ENCODE results near the gene RASSF7. TPM values are rescaled to one million over a fixed set of nuclear protein-coding genes. Genes with fewer than 3 reads are reported as not detected.
A peak's percentile ranks its signal among the peaks of the same experiment; 100 is the strongest.

RASSF7 gene
- total and polyA plus RNA-seq, 10 of the 15 experiments (the other 5 are each of a cell fraction or from before 2014, with no cell fraction given) = 0.39 to 29.7 (median 13.2) TPM

DNA sequence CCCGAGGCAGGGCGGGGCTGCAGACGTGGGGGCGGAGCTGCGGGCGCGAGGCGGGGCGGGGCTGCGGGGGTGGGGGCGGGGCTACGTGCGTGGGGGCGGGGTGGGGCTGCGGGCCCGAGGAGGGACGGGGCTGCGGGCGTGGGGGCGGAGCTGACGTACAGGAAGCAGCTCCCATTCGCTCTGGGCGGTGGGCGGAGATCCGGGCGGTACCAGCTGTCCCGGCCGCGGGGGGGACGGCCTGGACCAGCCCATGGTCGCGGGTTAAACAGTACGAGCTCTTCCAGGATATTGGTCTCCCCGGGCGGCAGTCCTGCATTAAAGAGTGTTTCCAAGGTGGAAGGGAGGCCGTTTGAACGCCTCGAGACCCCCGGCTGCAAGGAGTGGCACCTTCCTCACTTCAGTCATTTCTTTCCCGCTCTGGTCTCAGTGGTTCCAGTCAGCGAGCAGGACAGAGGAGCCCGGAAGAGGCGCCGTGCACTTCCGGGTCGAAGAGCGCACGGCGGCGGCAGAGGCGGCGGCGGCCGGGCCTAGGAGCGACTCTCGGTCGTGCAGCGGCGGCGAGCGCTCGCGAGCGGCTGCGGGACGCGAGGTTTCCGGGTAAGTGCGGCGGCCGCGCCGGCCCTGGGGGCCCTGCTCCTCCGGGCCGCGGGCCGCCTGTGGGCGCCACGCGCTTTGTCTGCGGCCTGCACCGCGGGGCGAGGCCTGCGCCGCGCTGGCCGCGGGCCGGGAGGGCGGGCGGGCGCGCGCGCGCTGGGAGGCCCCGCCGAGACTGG lies 15.4 kb downstream of the RASSF7 start, which contains the start of gene PHRF1 (continued):
- TF ChIP-seq, protein P1, sequence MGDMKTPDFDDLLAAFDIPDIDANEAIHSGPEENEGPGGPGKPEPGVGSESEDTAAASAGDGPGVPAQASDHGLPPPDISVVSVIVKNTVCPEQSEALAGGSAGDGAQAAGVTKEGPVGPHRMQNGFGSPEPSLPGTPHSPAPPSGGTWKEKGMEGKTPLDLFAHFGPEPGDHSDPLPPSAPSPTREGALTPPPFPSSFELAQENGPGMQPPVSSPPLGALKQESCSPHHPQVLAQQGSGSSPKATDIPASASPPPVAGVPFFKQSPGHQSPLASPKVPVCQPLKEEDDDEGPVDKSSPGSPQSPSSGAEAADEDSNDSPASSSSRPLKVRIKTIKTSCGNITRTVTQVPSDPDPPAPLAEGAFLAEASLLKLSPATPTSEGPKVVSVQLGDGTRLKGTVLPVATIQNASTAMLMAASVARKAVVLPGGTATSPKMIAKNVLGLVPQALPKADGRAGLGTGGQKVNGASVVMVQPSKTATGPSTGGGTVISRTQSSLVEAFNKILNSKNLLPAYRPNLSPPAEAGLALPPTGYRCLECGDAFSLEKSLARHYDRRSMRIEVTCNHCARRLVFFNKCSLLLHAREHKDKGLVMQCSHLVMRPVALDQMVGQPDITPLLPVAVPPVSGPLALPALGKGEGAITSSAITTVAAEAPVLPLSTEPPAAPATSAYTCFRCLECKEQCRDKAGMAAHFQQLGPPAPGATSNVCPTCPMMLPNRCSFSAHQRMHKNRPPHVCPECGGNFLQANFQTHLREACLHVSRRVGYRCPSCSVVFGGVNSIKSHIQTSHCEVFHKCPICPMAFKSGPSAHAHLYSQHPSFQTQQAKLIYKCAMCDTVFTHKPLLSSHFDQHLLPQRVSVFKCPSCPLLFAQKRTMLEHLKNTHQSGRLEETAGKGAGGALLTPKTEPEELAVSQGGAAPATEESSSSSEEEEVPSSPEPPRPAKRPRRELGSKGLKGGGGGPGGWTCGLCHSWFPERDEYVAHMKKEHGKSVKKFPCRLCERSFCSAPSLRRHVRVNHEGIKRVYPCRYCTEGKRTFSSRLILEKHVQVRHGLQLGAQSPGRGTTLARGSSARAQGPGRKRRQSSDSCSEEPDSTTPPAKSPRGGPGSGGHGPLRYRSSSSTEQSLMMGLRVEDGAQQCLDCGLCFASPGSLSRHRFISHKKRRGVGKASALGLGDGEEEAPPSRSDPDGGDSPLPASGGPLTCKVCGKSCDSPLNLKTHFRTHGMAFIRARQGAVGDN (IDR thresholded peaks at IDR 0.05) = no peak; the same call in 1 of the 2 replicates
- TF ChIP-seq LARP7 (IDR thresholded peaks at IDR 0.05) (peak; percentile 88; the same call in 1 of the 2 replicates), FOXK2 (IDR thresholded peaks at IDR 0.05) (peak; percentile 99), CREB1 (IDR thresholded peaks at IDR 0.05; ENCODE audit: low read depth) (peak; percentile 60), MYC (IDR thresholded peaks at IDR 0.05; ENCODE audit: insufficient read depth, insufficient read length, insufficient replicate concordance, low read length, severe bottlenecking) (no peak), SPI1 (IDR thresholded peaks at IDR 0.05; ENCODE audit: borderline replicate concordance, insufficient read depth, low read depth, low read length) (0 out of 2 replicates have a peak, but pooled peaks have one; percentile 2), NR2C1 (IDR thresholded peaks at IDR 0.05) (peak; percentile 98), DPF2 (IDR thresholded peaks at IDR 0.05) (peak; percentile 64; the same call in 1 of the 2 replicates), BHLHE40 (IDR thresholded peaks at IDR 0.05; ENCODE audit: borderline replicate concordance in 1 of 2, low read depth in 2 of 2, low read length in 1 of 2) (peak; percentile 99)
- TF ChIP-seq, protein P2, sequence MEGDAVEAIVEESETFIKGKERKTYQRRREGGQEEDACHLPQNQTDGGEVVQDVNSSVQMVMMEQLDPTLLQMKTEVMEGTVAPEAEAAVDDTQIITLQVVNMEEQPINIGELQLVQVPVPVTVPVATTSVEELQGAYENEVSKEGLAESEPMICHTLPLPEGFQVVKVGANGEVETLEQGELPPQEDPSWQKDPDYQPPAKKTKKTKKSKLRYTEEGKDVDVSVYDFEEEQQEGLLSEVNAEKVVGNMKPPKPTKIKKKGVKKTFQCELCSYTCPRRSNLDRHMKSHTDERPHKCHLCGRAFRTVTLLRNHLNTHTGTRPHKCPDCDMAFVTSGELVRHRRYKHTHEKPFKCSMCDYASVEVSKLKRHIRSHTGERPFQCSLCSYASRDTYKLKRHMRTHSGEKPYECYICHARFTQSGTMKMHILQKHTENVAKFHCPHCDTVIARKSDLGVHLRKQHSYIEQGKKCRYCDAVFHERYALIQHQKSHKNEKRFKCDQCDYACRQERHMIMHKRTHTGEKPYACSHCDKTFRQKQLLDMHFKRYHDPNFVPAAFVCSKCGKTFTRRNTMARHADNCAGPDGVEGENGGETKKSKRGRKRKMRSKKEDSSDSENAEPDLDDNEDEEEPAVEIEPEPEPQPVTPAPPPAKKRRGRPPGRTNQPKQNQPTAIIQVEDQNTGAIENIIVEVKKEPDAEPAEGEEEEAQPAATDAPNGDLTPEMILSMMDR (IDR thresholded peaks at IDR 0.05 in 2 of 3, conservative IDR thresholded peaks at IDR 0.05 in 1 of 3; ENCODE audit: control insufficient read depth in 2 of 3, extremely low read depth in 1 of 3, insufficient read depth in 1 of 3, low read depth in 3 of 3, low read length in 3 of 3) = no peak
- TF ChIP-seq, protein P3, sequence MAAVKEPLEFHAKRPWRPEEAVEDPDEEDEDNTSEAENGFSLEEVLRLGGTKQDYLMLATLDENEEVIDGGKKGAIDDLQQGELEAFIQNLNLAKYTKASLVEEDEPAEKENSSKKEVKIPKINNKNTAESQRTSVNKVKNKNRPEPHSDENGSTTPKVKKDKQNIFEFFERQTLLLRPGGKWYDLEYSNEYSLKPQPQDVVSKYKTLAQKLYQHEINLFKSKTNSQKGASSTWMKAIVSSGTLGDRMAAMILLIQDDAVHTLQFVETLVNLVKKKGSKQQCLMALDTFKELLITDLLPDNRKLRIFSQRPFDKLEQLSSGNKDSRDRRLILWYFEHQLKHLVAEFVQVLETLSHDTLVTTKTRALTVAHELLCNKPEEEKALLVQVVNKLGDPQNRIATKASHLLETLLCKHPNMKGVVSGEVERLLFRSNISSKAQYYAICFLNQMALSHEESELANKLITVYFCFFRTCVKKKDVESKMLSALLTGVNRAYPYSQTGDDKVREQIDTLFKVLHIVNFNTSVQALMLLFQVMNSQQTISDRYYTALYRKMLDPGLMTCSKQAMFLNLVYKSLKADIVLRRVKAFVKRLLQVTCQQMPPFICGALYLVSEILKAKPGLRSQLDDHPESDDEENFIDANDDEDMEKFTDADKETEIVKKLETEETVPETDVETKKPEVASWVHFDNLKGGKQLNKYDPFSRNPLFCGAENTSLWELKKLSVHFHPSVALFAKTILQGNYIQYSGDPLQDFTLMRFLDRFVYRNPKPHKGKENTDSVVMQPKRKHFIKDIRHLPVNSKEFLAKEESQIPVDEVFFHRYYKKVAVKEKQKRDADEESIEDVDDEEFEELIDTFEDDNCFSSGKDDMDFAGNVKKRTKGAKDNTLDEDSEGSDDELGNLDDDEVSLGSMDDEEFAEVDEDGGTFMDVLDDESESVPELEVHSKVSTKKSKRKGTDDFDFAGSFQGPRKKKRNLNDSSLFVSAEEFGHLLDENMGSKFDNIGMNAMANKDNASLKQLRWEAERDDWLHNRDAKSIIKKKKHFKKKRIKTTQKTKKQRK (IDR thresholded peaks at IDR 0.05; ENCODE audit: low read depth, low read length) = no peak
- TF ChIP-seq, protein P4, sequence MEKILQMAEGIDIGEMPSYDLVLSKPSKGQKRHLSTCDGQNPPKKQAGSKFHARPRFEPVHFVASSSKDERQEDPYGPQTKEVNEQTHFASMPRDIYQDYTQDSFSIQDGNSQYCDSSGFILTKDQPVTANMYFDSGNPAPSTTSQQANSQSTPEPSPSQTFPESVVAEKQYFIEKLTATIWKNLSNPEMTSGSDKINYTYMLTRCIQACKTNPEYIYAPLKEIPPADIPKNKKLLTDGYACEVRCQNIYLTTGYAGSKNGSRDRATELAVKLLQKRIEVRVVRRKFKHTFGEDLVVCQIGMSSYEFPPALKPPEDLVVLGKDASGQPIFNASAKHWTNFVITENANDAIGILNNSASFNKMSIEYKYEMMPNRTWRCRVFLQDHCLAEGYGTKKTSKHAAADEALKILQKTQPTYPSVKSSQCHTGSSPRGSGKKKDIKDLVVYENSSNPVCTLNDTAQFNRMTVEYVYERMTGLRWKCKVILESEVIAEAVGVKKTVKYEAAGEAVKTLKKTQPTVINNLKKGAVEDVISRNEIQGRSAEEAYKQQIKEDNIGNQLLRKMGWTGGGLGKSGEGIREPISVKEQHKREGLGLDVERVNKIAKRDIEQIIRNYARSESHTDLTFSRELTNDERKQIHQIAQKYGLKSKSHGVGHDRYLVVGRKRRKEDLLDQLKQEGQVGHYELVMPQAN (conservative IDR thresholded peaks at IDR 0.05) = peak; percentile 91
- TF ChIP-seq, protein P5, sequence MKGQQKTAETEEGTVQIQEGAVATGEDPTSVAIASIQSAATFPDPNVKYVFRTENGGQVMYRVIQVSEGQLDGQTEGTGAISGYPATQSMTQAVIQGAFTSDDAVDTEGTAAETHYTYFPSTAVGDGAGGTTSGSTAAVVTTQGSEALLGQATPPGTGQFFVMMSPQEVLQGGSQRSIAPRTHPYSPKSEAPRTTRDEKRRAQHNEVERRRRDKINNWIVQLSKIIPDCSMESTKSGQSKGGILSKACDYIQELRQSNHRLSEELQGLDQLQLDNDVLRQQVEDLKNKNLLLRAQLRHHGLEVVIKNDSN (IDR thresholded peaks at IDR 0.05; ENCODE audit: borderline replicate concordance, extremely low read length, insufficient read depth, low read depth, low read length) = no peak

All from GM12878 (cell line).